HG02885 (cell line): Measurements from ENCODE around the gene FRYL.

Experiments used
- ATAC-seq: cut with Tn5 transposase; IDR thresholded peaks from one replicate; pipeline ENCODE4 v1.9.1; 2021; ENCODE audit warnings: mild to moderate bottlenecking; ENCODE audit not compliant: unreplicated experiment, poor library complexity

FRYL gene

DNA sequence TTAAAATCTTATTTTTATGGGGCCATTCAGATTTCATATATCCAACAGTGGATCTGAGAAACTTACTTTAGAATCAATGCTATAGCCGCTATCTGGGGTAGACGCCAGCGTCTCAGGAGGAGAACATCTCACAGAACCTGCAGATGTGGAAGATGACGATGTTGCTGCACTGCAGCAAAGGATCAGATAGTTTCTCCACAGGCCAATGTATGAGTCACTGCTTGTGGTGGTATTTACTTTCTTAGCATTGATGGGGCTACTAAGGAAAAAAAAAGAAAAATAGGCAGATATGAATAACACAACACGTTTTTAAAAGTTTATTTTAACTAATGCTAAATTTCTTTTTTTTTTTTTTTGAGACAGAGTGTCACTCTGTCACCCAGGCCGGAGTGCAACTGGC, 204.1 kb downstream of the FRYL start:
- ATAC-seq, result no peak

GRCh38 chr4:48571471-48571870, 208.6 kb downstream of the FRYL start:
- no peak for ATAC-seq

GRCh38 chr4:48570646-48571220, 209.3 kb downstream of the FRYL start:
- no peak for ATAC-seq

- no peak for ATAC-seq
Observed at GRCh38 chr4:48566034-48566384, 214.1 kb downstream of the FRYL start.

DNA sequence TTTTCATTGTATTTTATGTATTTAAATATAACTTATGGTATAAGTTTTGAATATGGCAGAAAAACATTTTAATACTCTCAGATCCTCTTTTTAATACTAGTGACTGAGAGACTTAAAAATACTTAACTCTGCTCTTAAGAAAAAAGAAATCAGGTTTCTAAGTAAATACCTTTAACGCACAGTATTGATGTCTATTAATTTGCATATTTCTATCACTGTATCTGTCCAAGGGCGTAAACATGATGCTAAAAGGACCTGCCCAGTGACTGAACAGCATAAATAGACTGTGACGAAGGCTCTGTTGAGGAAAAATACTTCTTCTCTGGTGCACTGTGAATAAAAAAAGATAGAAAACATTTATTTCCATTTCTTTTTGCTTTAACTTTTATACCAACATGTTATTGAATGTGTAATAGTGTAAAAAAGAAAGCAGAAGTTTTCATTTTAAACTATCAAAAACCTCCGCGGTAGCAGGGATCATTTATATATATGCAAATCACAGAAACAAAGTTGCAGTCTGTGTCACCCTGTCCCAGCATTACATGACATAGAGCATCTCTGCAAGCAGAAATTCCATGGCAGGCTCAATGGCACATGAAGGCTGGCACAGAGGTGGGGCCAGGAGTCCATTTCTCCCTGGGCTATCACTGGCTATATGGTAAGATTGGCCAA, 214.6 kb downstream of the FRYL start:
- peak; percentile 66 for ATAC-seq

- ATAC-seq, result no peak
Observed at GRCh38 chr4:48564151-48564550, 215.9 kb downstream of the FRYL start.

DNA sequence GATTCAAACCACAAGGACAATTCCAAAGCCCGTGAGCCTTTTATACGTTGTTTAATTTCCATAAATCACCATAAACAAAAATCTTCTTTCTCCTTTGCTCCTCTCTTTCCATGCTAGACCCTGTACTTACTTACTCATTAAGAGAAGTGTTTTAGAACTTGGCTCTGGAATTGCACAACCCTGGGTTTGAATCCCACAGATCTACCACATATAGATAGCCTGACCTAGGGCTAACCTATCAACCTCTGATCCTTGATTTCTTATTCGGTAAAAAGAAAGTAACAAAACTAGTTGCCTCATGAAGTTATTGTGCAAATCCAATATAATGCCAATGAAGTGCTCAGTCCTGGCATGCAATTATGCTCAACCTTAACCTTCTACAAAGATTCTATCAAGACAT, 221.3 kb downstream of the FRYL start:
- no peak for ATAC-seq

DNA sequence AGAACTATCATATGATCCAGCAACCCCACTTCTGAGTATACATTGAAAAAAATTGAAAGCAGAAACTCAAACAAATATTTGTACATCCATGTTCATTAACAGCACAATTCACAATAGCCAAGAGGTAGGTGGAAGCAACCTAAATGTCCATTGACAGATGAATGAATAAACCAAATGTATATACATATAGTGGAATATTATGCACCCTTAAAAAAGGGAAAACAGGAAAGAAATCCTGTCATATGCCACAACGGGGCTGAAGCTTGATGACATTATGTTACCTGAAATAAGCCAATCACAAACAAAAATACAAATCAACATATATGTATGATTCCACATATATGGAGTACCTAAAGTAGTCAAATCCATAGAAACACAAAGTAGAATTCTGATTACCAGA, 222.1 kb downstream of the FRYL start:
- no peak for ATAC-seq

- ATAC-seq, result no peak
Observed at GRCh38 chr4:48557478-48557877, 222.6 kb downstream of the FRYL start.

DNA sequence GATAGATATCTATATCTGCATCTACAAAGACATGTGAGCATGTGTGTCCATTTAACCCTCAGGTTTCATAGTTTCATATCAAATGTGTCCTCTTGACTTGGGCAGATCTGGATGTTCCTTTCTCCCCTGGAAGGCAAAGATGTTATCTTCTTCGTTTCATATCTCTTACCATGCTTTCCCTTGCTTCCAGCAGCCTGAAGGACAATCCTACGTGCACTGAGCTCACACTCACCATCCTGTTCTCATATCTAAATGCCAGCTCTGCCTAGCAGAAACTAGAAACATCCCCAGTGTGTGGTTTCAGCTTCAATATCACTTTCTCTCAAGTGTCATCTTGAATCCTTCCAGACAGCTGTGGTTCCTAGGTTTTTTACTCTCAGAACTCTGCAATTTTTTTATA, 223.8 kb downstream of the FRYL start:
- no peak for ATAC-seq

DNA sequence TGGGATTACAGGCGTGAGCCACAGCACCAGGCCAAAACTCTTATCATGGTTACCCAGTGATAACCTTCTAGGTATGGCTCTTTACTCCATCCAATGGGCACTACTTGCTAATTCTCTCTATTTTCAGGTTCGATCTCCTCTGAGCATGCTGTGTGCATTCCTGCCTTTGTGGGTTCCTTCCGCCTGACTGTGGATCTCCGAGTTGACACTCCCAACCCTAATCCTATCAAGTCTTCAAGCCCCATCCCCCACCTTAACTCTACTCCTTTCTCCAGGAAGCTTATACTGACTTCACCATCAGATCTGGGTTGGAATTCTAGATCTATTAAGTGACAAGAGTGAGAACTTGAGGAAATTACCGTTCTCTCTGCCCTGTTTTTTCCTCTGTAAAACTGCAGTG, 225.5 kb downstream of the FRYL start:
- no peak for ATAC-seq

DNA sequence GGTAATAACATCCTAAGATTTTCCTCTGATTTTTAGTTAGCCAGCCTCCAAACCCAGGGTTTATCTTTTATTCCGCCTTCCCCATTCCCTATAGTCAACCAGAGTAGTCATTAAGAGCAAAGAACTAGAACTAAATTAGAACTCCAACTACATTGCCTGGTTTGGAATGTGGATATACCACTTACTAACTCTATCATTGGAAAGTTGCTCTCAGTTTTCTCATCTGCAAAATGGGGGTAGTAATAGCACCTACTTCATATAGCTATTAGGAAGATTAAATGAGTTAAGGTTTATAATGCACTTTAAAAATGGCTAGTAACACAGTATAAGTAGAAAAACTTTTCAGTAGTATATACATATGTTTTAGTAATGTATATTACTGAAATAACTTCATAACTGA, 226.4 kb downstream of the FRYL start:
- ATAC-seq, result no peak

DNA sequence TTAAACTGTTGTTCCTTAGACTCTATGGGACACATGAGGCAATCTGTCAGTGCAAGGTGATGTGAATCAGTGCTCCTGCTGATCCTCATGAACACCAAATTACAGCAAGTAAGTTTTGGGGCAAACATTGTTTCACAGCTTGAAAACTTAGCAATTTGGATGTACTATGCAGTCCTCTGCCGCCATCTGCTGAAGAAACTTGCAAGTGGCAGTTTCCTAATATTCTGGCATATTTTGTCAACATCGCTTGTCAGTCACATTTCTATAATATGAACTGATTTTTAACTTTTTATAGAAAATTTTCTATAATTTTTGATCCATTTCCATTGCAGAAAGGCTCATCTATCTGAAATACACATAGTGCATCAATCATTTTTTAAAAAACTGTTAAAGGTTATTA, 233.7 kb downstream of the FRYL start:
- no peak for ATAC-seq

DNA sequence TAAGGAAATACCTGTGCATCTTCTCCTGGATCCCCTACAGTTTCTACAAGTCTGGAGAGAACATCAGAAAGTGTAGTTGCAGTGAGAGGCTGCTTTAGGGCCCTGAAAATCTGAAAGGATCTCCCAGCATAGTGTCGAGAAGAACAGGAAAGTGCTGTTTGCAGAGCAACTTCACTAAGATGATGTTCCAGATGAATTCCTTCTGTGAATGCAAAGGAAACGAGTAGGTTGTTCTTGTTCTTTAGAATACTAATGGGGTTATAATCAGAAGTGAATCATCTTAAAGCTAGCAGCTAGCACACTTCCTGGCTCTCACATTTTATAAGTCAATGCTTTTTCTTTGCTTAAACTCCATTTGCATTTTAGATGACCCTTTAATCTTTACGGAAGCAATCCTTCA, 236.3 kb downstream of the FRYL start:
- ATAC-seq, result no peak

DNA sequence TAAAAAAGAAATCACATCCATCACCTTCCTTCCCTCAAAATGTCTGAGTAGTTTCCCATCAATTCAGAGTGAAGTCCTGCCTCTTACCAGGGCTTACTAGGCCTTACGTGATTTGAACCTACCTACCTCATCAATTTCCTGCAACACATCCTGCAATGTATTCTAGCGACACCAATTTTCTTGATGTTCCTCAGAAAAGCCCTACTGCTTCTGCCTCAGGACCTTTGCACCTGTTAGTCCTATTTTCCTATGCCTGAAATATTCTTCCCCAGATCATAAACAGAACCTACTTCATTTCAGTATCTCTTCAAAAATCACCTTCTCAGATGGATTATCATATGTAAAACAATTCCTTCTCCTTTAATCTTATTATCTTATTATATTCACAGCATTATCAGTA, 237.2 kb downstream of the FRYL start:
- no peak for ATAC-seq

DNA sequence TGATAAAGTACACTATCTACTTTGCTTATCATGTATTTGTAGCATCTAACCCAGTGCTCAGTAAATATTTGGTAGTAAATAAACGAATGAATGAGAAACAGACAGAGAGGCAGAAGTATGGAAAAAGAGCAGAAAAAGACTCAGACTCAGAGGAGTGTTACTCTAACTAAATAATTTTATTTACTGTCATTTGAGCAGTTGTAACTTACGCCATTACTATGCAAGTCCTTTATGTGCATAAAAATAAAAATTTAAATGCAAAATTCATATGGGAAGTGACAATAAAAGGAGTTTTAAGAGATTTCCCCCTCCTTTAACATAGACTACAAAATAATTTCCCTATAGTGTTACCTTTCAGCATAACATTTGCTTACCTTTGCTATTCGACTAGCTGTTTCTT, 240.5 kb downstream of the FRYL start:
- ATAC-seq, result no peak

DNA sequence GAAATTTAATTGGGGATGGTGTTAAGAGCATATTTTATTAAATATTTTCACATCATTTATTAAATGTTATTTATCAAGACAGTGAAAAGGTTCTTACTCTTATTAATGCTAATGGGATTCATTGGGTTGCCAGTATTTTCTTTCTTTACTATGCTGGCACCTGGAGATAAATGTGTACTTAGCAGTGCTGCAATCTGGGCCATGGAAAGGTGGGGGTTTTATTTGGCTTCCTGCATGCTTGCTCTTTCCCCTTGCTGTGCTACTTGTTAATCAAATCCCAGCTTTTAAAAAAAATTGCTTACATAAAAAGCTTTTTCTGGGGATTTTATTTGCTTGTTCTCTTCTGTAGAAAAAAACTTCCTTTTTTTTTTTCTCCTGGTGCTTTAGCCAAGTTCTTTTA, 241.7 kb downstream of the FRYL start:
- no peak for ATAC-seq

DNA sequence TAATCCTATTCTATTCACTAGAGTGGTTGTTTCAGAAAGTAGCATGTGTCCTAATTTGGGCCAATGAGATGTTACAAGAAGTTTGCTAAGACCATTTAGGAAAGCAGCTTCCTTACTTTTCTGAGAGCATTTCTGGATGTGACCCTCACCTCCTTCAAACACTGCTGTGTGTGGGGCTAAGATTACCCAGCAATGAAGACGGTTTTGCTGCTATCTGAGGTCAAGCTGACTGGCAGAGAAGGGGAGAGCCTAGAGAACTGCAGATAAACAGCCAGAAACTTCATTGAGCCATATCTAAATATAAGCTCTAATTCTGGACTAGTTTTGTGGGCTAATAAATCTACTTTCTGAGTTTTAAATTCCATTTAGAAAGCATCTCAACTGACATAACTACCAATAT, 253.7 kb downstream of the FRYL start:
- no peak for ATAC-seq

DNA sequence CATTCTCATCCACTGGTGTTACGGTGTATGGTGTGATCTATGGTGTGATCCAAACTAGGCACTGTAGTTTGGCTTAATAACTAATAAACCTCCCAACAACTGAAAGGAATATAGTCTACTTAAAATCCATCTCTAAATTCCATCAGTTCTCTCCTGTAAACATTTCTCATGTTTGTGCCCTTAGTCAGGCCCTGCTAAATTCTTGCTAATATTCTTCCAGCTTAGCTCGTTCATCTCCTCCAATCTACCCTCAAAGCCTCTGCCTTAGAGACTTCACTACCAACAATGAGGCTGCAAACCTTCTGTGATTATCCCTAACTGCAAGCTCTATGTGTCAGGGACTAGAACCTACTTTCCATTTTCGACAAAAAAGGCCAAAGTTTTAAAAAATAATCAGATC, 261.9 kb downstream of the FRYL start:
- no peak for ATAC-seq

DNA sequence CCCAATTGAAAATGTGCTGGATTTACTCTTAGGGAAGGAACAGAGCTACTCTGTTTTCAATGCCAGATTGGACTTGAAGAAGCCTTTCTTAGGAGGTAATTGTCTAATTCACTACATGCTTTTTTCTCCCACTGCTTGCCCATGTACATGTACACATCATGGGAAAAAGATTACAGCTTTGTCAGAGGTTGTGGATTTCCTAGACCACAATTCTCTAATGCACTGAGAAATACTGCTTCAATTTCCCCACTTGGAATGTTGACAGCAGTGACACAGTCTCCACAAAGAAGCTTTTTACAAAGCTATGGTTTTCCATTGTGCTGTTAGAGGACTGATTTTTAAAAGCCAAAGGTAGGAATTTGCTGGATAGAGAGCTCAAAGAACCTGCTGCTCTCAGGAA, 270.5 kb downstream of the FRYL start:
- ATAC-seq, result no peak

DNA sequence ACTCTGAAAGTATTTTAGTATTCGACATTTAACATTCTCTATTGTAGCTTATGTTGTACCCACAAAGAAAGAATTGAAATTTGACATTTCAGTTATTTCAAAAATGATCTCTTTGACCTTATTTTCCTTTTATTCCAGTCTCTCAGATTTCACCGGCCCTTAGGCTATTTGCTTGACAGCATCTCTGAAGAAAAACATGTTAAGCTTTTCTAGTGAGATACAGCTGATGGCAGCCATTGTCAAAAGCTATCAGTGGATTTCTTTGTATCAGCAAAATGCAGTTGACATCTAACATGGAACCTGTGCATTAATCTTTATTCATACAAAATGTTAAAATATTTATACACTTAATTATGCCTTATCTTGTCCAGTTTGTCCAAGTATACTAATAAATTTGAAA, 273.4 kb downstream of the FRYL start:
- ATAC-seq, result no peak

DNA sequence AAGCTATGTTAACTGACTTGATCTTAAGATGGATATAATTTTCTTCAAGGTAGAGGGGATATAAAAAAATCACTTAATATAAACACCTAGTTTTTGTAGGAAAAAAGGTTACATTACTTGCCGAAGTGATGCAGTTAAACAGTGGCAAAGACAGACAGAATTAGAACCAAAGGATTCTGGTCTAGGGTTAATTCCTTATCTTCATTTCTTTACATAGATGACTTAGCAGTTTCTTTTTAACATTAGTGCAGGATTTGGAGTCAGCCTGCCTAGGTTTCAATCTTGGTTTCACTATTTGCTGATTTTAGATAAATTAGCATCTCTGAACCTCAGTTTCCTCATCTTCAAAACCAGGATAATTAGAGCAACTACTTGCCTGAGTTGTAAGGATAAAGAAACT, 275.7 kb downstream of the FRYL start:
- ATAC-seq, result no peak

DNA sequence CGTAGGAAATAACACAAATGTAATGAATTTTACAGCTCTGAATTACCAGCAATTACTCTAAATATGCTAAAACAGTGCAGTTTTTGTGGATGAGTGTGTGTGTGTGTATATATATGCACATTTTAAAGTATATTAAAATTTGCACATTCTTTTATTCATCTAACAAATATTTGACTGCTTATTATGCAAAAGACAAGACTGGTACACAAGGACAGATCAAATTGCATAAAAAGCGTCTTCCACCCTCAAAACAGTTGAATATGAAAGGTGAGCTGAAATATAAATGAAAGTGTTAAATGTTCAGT, 276.1 kb downstream of the FRYL start:
- ATAC-seq, result no peak
